Osteoblast (primary cell): ENCODE results near the gene FGD4. TPM values are rescaled to one million over a fixed set of nuclear protein-coding genes. Genes with fewer than 3 reads are reported as not detected.

ENCODE experiments used
- DNase-seq: peaks from one replicate; pipeline ENCODE4 v3.0.0; 2011; ENCODE audit warnings: low spot score, mixed read lengths; ENCODE audit not compliant: insufficient read length; ENCODE audit errors: missing footprints
- H2AFZ ChIP-seq: 2 replicates; pipeline ENCODE4 v1.6.0; 2011; ENCODE audit warnings: mild to moderate bottlenecking, low read length
- H3K27ac ChIP-seq: 2 replicates; pipeline ENCODE4 v1.5.1; 2011; ENCODE audit warnings: mild to moderate bottlenecking, low read depth, low read length, moderate library complexity
- H3K27me3 ChIP-seq: 2 replicates; pipeline ENCODE4 v1.6.0; 2012; ENCODE audit warnings: mild to moderate bottlenecking, control low read depth, inconsistent platforms, low read length, moderate library complexity; ENCODE audit not compliant: insufficient read depth
- H3K36me3 ChIP-seq: 2 replicates; pipeline ENCODE4 v1.5.1; 2011; ENCODE audit warnings: mild to moderate bottlenecking, low read length, control low read depth, moderate library complexity; ENCODE audit not compliant: insufficient read depth
- H3K4me1 ChIP-seq: 2 replicates; pipeline ENCODE4 v1.5.1; 2011; ENCODE audit warnings: mild to moderate bottlenecking, low read length, control low read depth, moderate library complexity; ENCODE audit not compliant: insufficient read depth
- H3K4me2 ChIP-seq: 2 replicates; pipeline ENCODE4 v1.6.0; 2011; ENCODE audit warnings: mild to moderate bottlenecking, low read length; ENCODE audit not compliant: insufficient read depth
- H3K4me3 ChIP-seq: fragments of 200-600 bp; sonication (generic); 3 replicates; pipeline ENCODE4 v1.5.1; 2012; ENCODE audit warnings: mild to moderate bottlenecking, low read length, inconsistent platforms; ENCODE audit not compliant: insufficient read depth
- H3K79me2 ChIP-seq: 2 replicates; pipeline ENCODE4 v1.6.0; 2012; ENCODE audit warnings: mild to moderate bottlenecking, low read length, control low read depth, inconsistent platforms; ENCODE audit not compliant: insufficient read depth
- H3K9me3 ChIP-seq: 2 replicates; pipeline ENCODE4 v1.5.1; 2011; ENCODE audit warnings: low read depth, low read length, control low read depth
- H4K20me1 ChIP-seq: 2 replicates; pipeline ENCODE4 v1.6.0; 2012; ENCODE audit warnings: mild to moderate bottlenecking, low read length, control low read depth; ENCODE audit not compliant: insufficient read depth
- total RNA-seq: library from RNA; depleted of rRNA; stranded (reverse); fragments of >200 nt; gene quantifications from 2 replicates; pipeline ENCODE4 v1.2.3, GENCODE V29; 2012
- TF ChIP-seq, protein P1 (sequence below): IDR thresholded peaks from 2 replicates; pipeline ENCODE4 v1.5.1; 2011; ENCODE audit warnings: mild to moderate bottlenecking, low read depth, low read length, moderate library complexity; ENCODE audit errors: extremely low read depth

FGD4 gene
- total RNA-seq, 1 donor: 11.9 TPM

DNA sequence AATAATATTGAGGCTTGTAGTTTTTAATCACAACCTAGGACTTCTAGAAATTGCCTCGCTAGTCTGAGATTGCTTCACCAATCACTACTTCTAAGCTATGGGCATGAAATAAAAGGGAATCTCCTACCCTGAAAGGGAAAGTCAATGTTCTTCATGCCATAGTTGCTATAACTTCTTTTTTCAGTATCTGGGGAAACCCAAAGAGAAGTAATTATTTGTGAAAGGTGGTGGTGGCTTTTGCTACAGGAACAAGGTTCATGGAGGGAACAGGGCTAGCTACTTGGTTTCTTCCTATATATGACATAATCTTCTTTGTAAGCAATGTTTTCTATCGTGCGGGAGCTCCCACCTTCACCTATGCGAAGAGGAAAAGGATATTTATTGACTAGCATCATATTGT lies 218.2 kb downstream of the FGD4 start:
- H3K9me3 ChIP-seq: no peaks in the 10 kb centered on the region
- no peak overlapping the region for H3K27ac ChIP-seq
- no peak for DNase-seq
- no peaks in the 10 kb centered on the region for H3K27me3 ChIP-seq
- no peaks in the 10 kb centered on the region for H3K4me1 ChIP-seq
- H4K20me1 ChIP-seq: no peaks in the 10 kb centered on the region
- H3K79me2 ChIP-seq: no peaks in the 10 kb centered on the region
- TF ChIP-seq, protein P1, sequence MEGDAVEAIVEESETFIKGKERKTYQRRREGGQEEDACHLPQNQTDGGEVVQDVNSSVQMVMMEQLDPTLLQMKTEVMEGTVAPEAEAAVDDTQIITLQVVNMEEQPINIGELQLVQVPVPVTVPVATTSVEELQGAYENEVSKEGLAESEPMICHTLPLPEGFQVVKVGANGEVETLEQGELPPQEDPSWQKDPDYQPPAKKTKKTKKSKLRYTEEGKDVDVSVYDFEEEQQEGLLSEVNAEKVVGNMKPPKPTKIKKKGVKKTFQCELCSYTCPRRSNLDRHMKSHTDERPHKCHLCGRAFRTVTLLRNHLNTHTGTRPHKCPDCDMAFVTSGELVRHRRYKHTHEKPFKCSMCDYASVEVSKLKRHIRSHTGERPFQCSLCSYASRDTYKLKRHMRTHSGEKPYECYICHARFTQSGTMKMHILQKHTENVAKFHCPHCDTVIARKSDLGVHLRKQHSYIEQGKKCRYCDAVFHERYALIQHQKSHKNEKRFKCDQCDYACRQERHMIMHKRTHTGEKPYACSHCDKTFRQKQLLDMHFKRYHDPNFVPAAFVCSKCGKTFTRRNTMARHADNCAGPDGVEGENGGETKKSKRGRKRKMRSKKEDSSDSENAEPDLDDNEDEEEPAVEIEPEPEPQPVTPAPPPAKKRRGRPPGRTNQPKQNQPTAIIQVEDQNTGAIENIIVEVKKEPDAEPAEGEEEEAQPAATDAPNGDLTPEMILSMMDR: no peak
- no peak overlapping the region for H2AFZ ChIP-seq
- no peak overlapping the region for H3K4me3 ChIP-seq
- H3K36me3 ChIP-seq: no peaks in the 10 kb centered on the region
- no peak overlapping the region for H3K4me2 ChIP-seq

DNA sequence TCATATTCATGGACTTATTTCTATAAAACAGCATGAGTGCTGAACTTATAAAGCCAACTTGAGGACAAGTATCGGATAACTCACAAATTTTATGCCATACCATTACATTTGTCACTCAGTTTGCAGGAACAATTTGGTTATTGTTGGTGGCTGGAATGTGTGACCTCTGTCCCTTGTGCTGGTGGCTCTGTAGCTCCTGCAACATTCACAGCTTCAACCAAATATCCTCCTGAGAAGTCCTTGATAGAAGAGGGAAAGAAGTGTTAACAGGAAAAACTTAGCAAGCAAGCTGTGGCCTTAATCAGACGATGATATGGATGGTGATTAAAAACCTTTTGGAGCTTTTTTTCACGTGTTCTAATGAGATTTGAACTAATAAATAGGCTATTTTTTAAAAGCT lies 218.8 kb downstream of the FGD4 start:
- Histone ChIP-seq H3K4me2 (no peak overlapping the region), H3K4me1 (no peaks in the 10 kb centered on the region), H4K20me1 (no peaks in the 10 kb centered on the region), H3K79me2 (no peaks in the 10 kb centered on the region), H2AFZ (no peak overlapping the region), H3K4me3 (no peak overlapping the region), H3K27ac (no peak overlapping the region), H3K36me3 (no peaks in the 10 kb centered on the region), H3K9me3 (no peaks in the 10 kb centered on the region), H3K27me3 (no peaks in the 10 kb centered on the region)
- DNase-seq: no peak
- TF ChIP-seq, protein P1: no peak

DNA sequence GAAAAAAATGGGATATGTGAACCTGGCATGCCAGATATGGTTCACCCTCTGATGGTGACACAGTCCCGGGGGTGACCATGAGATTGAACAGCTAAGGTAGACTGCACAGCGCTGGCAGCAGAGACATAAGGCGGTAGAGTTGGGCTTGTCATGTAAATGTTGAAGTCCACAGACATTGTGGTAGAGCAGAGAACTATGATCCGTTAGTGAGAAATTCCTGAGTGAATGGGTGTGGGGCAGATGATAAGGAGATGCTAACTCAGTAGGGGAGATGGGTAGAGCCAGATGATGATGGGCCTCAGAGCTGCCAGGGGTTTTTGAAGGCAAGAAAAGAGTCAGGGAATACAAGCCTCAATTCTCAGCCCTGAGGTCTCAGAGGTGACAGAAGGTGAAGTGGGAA lies 228.6 kb downstream of the FGD4 start:
- H4K20me1 ChIP-seq: no peaks in the 10 kb centered on the region
- TF ChIP-seq, protein P1: no peak
- H2AFZ ChIP-seq: no peak overlapping the region
- H3K27ac ChIP-seq: no peak overlapping the region
- no peaks in the 10 kb centered on the region for H3K4me1 ChIP-seq
- no peak overlapping the region for H3K4me2 ChIP-seq
- no peaks in the 10 kb centered on the region for H3K79me2 ChIP-seq
- H3K36me3 ChIP-seq: no peaks in the 10 kb centered on the region
- DNase-seq: no peak
- H3K4me3 ChIP-seq: no peak overlapping the region
- no peaks in the 10 kb centered on the region for H3K27me3 ChIP-seq
- H3K9me3 ChIP-seq: no peaks in the 10 kb centered on the region

DNA sequence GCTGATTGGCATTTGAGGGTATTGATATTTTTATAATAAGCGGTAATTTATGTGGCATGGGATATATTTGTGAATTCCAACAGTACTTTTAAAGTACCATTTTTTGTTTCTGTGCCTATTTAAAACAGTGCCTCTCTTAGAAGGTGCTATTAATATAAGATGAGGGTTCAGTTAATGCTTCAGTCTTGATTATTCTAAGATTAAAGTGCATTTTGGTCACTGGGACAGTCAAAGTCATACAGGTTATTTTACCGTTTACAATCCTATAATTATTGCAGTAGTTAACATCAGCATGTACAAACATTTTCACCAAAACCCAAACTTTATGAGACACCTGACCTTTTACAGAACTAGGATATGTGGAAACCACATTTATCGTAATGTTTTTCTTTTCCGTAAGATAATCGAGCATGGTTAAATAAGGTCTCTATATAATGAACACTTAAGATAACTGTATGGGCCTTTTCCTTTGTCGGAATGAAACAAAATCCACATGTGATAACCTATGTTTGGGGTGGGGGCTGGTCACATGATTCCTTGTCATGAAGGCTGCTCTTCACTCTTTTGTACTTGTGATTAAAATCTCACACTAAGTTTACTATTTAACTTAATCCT lies 242.0 kb downstream of the FGD4 start:
- no peaks in the 10 kb centered on the region for H4K20me1 ChIP-seq
- no peaks in the 10 kb centered on the region for H3K36me3 ChIP-seq
- H3K4me1 ChIP-seq: no peaks in the 10 kb centered on the region
- H2AFZ ChIP-seq: no peak overlapping the region
- no peak overlapping the region for H3K27ac ChIP-seq
- TF ChIP-seq, protein P1: no peak
- no peak overlapping the region for H3K4me2 ChIP-seq
- H3K27me3 ChIP-seq: no peaks in the 10 kb centered on the region
- DNase-seq: no peak
- H3K9me3 ChIP-seq: no peaks in the 10 kb centered on the region
- H3K79me2 ChIP-seq: no peaks in the 10 kb centered on the region
- no peak overlapping the region for H3K4me3 ChIP-seq
